GM12878 (cell line): ENCODE results near the gene CACNG3. TPM values are rescaled to one million over a fixed set of nuclear protein-coding genes. Genes with fewer than 3 reads are reported as not detected.
"Not testable (repeated sequence)": the region's sequence is repeated elsewhere in the genome, so short reads cannot be mapped to it uniquely, and the experiment has no call there.

Experiments
- ATAC-seq: fragments of 200-7000 bp; cut with Tn5 transposase; 3 replicates; pipeline ENCODE4 v1.9.1; 2020; ENCODE audit warnings: mild to moderate bottlenecking, moderate library complexity
- BruUV-seq: library from RNA; stranded (reverse); fragments of 400-500 nt; replicated peaks from 2 replicates; lab custom pipeline; 2021; lab: Mats Ljungman, UMichigan
- CTCF ChIA-PET: fragments of 300-600 bp; sonication (Branson Sonifier 250); formaldehyde crosslinking; extraction: SDS; loops from one replicate; lab custom pipeline; 2021; ENCODE audit warnings: inconsistent platforms; lab: Yijun Ruan, JAX
- POLR2A ChIA-PET: fragments of 350-600 bp; formaldehyde crosslinking; extraction: SDS; loops from one replicate; lab custom pipeline; 2021; ENCODE audit warnings: inconsistent platforms; lab: Charles Lee
- RAD21 ChIA-PET: fragments of 300-600 bp; sonication (Branson Sonifier 250); formaldehyde crosslinking; loops from one replicate; lab custom pipeline; 2023; ENCODE audit warnings: antibody characterized with exemption; ENCODE audit not compliant: unreplicated experiment; lab: Charles Lee
- SMC1A ChIA-PET: fragments of 300-600 bp; sonication (Branson Sonifier 250); formaldehyde crosslinking; loops from one replicate; lab custom pipeline; 2023; ENCODE audit not compliant: unreplicated experiment, uncharacterized antibody; lab: Charles Lee
- DNase-seq: peaks from one replicate; pipeline ENCODE4 v3.0.0-alpha.2; 2011; ENCODE audit warnings: low read depth, low spot score
- FAIRE-seq: peaks from 3 replicates; lab custom pipeline; 2011; peaks lifted over from hg19 to GRCh38; lab: Jason Lieb, UNC
- H2AFZ ChIP-seq: 2 replicates; pipeline ENCODE4 v1.6.0; 2011; ENCODE audit warnings: low read depth, low read length, control low read depth; ENCODE audit not compliant: control insufficient read depth
- H3K27ac ChIP-seq: 2 replicates; pipeline ENCODE4 v1.5.1; 2011; ENCODE audit warnings: control low read depth; ENCODE audit not compliant: control insufficient read depth, insufficient read depth
- H3K27me3 ChIP-seq, 2 experiments: replicated peaks in 1 of 2; 2 replicates each; pipeline versions ENCODE4 v1.6.0 to v1.6.1; 2011; ENCODE audit warnings: low read length in 1 of 2; ENCODE audit not compliant: control insufficient read depth in 2 of 2, insufficient read depth in 2 of 2
- H3K36me3 ChIP-seq, 2 experiments: 2 replicates each; pipeline ENCODE4 v1.5.1; 2011; ENCODE audit warnings: low read length in 1 of 2; ENCODE audit not compliant: control insufficient read depth in 2 of 2, insufficient read depth in 2 of 2
- H3K4me1 ChIP-seq: 2 replicates; pipeline ENCODE4 v1.6.1; 2011; ENCODE audit warnings: mild to moderate bottlenecking, low read length, moderate library complexity, mixed read lengths; ENCODE audit not compliant: control insufficient read depth, insufficient read depth
- H3K4me2 ChIP-seq: 2 replicates; pipeline ENCODE4 v1.6.0; 2011; ENCODE audit warnings: control low read depth; ENCODE audit not compliant: control insufficient read depth, insufficient read depth
- H3K4me3 ChIP-seq: fragments of 200-600 bp; sonication (generic); 2 replicates; pipeline ENCODE4 v1.5.1; 2016
- H3K79me2 ChIP-seq: 2 replicates; pipeline ENCODE4 v1.6.0; 2011; ENCODE audit warnings: low read length; ENCODE audit not compliant: control insufficient read depth, insufficient read depth
- H3K9ac ChIP-seq: 2 replicates; pipeline ENCODE4 v1.8.0; 2011; ENCODE audit warnings: low read length, control low read depth, mixed read lengths; ENCODE audit not compliant: control insufficient read depth, insufficient read depth
- H3K9me3 ChIP-seq: replicated peaks from 3 replicates; pipeline ENCODE4 v1.5.1; 2011; ENCODE audit warnings: mild to moderate bottlenecking, low read length; ENCODE audit not compliant: control insufficient read depth, insufficient read depth
- H4K20me1 ChIP-seq: 2 replicates; pipeline ENCODE4 v1.6.0; 2011; ENCODE audit not compliant: control insufficient read depth, insufficient read depth
- EP300 ChIP-seq, 2 experiments: fragments of 150-350 bp in 1 of 2; IDR thresholded peaks; 2 replicates each; pipeline ENCODE4 v1.6.1; 2011 to 2012; ENCODE audit warnings: low read depth in 2 of 2, low read length in 2 of 2, borderline replicate concordance in 1 of 2, improper control_type of control experiment in 1 of 2, inconsistent platforms in 1 of 2; ENCODE audit not compliant: control insufficient read depth in 1 of 2
- MTA3 ChIP-seq: IDR thresholded peaks from 2 replicates; pipeline ENCODE4 v1.6.1; 2012; ENCODE audit warnings: low read length, inconsistent platforms, borderline replicate concordance
- NFIC ChIP-seq: IDR thresholded peaks from 2 replicates; pipeline ENCODE4 v1.6.1; 2012; ENCODE audit warnings: low read depth, mild to moderate bottlenecking, inconsistent platforms, low read length, moderate library complexity
- SREBF1 ChIP-seq: IDR thresholded peaks from 2 replicates; pipeline ENCODE4 v1.6.1; 2012; ENCODE audit warnings: mild to moderate bottlenecking, low read length
- WGBS: methylation state at CpG from one replicate; pipeline ENCODE4 v1.1.6; 2016; ENCODE audit warnings: low lambda C conversion rate; ENCODE audit not compliant: insufficient replicate concordance, insufficient coverage; ENCODE audit errors: missing lambda C conversion rate; 5-methylcytosine and 5-hydroxymethylcytosine counted together
- in situ Hi-C: fragments of 300-500 bp; cut with MboI; formaldehyde crosslinking; loops from 9 replicates; pipeline ENCODE4 v1.14.3; 2018; ENCODE audit warnings: mixed read lengths
- intact Hi-C: fragments of 100-400 bp; cut with micrococcal nuclease; formaldehyde crosslinking; loops from one replicate; pipeline ENCODE4 v1.14.2; 2022; ENCODE audit not compliant: unreplicated experiment
- polyA plus RNA-seq, 11 experiments: library from polyadenylated mRNA; depleted of rRNA in 4 of 11; unstranded in 6 of 11; stranded (reverse) in 5 of 11; fragments of >200 nt; fragmentation: Nextera tagmentation in 4 of 11; fragmentation: Illumina TruSeq in 1 of 11; extraction: Ambion mirVana in 4 of 11; extraction: Trizol in 1 of 11; gene quantifications; 1 replicate in 1 of 11; 2 replicates in 10 of 11; pipeline versions ENCODE4 v1.2.1 to v1.2.3, GENCODE V29; 2011 to 2016; ENCODE audit warnings: inconsistent platforms in 2 of 11, missing spikeins in 2 of 11, low read depth in 1 of 11
- total RNA-seq, 4 experiments: library from RNA; depleted of rRNA in 3 of 4; stranded (reverse); fragments of >200 nt in 3 of 4; fragmentation: Illumina TruSeq in 1 of 4; extraction: Trizol in 1 of 4; gene quantifications; 2 replicates each; pipeline versions ENCODE4 v1.2.1 to v1.2.3, GENCODE V29; 2013 to 2021
- TF ChIP-seq, protein P1 (sequence below): fragments of 450-650 bp; formaldehyde crosslinking; IDR thresholded peaks from 2 replicates; pipeline ENCODE4 v1.4.0; 2020; ENCODE audit warnings: mild to moderate bottlenecking, moderate library complexity

CACNG3 gene
- total and polyA plus RNA-seq, 10 of the 15 experiments (the other 5 are each of a cell fraction or from before 2014, with no cell fraction given), result 0.04 TPM; not detected in 9

DNA sequence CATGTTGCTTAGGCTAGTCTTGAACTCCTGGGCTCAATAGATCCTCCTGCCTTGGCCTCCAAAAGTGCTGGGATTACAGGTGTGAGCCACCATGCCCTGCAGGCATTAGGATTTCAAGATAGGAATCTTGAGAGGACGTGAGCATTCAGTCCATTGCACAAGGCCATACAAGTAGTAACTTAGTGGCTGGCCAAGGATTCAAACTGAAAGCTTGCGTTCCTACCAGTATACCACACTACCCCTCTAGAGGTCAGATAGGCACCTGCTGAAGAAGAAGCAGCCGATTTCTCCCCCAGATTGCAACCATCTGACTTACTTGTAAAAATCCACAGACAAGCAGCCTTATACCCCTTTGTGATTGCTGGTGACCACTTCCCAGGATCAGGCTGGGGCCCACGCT lies 80.9 kb downstream of the CACNG3 start (continued):
- TF ChIP-seq, protein P1, sequence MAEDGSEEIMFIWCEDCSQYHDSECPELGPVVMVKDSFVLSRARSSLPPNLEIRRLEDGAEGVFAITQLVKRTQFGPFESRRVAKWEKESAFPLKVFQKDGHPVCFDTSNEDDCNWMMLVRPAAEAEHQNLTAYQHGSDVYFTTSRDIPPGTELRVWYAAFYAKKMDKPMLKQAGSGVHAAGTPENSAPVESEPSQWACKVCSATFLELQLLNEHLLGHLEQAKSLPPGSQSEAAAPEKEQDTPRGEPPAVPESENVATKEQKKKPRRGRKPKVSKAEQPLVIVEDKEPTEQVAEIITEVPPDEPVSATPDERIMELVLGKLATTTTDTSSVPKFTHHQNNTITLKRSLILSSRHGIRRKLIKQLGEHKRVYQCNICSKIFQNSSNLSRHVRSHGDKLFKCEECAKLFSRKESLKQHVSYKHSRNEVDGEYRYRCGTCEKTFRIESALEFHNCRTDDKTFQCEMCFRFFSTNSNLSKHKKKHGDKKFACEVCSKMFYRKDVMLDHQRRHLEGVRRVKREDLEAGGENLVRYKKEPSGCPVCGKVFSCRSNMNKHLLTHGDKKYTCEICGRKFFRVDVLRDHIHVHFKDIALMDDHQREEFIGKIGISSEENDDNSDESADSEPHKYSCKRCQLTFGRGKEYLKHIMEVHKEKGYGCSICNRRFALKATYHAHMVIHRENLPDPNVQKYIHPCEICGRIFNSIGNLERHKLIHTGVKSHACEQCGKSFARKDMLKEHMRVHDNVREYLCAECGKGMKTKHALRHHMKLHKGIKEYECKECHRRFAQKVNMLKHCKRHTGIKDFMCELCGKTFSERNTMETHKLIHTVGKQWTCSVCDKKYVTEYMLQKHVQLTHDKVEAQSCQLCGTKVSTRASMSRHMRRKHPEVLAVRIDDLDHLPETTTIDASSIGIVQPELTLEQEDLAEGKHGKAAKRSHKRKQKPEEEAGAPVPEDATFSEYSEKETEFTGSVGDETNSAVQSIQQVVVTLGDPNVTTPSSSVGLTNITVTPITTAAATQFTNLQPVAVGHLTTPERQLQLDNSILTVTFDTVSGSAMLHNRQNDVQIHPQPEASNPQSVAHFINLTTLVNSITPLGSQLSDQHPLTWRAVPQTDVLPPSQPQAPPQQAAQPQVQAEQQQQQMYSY (CRISPR knock-in tag), result no peak
- TF ChIP-seq MTA3 (no peak), SREBF1 (no peak), NFIC (no peak), EP300 (IDR thresholded peaks at IDR 0.05; ENCODE audit: borderline replicate concordance in 1 of 2, control insufficient read depth in 1 of 2, low read depth in 2 of 2, low read length in 2 of 2) (no peak)

DNA sequence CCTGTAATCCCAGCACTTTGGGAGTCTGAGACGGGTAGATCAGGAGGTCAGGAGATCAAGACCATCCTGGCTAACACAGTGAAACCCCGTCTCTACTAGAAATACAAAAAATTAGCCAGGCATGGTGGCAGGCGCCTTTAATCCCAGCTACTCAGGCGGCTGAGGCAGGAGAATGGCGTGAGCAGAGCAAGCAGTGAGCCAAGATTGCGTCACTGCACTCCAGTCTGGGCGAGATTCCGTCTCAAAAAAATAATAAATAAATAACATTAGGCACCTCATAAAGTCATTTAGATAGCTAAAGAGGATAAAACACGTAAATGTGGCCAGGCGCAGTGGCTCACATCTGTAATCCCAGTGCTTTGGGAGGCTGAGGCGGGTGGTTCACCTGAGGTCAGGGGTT lies 87.7 kb downstream of the CACNG3 start:
- SMC1A ChIA-PET, H2AFZ ChIP-seq, H4K20me1 ChIP-seq, BruUV-seq, FAIRE-seq, H3K4me2 ChIP-seq, intact Hi-C loops, H3K27me3 ChIP-seq, in situ Hi-C loops, CTCF ChIA-PET, H3K9ac ChIP-seq, ATAC-seq, POLR2A ChIA-PET, DNase-seq, RAD21 ChIA-PET, H3K36me3 ChIP-seq, H3K4me3 ChIP-seq, H3K4me1 ChIP-seq, H3K27ac ChIP-seq, H3K79me2 ChIP-seq, H3K9me3 ChIP-seq: not testable (repeated sequence)
- WGBS, result 38% methylated on average over 11 of the region's 11 CpGs
